NCI-H748 treated with DMSO at 0.1 percent for 48 hours (cell line): ENCODE measurements around the gene ZNF76.

Source experiments
- DNase-seq: peaks from one replicate; lab custom pipeline; 2025; lab: John Stamatoyannopoulos, UW

Gene ZNF76

GRCh38 chr6:35267897-35268296 is 8.4 kb downstream of the ZNF76 start:
- no peak for DNase-seq

GRCh38 chr6:35272005-35272404 is 12.5 kb downstream of the ZNF76 start:
- DNase-seq, result no peak

GRCh38 chr6:35273822-35274559 is 14.5 kb downstream of the ZNF76 start:
- no peak for DNase-seq

GRCh38 chr6:35275744-35276260 is 16.3 kb downstream of the ZNF76 start:
- no peak for DNase-seq

GRCh38 chr6:35278708-35279107 is 19.2 kb downstream of the ZNF76 start:
- DNase-seq, result no peak

- DNase-seq, result no peak
These were observed 21.4 kb downstream of the ZNF76 start for GRCh38 chr6:35280903-35281302.

DNA sequence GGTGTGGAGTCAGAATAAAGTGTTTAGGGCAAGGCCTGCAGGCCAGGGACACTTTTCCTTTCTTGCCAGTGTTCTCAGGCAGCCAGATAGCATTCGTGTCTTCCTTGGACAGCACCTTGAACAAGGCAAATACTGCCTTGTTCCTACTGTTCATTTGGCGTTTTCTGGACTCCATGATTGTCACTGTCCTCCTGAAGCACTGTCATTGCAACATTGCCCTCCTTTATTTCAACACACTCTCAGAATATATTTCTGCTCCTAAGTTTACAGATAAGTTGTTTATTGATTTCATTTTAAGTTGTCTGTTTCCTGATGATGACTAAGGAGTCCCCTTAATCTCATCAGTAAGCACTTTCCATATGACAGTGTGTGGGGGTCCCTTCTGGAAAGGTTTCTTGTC is 22.9 kb downstream of the ZNF76 start:
- no peak for DNase-seq

GRCh38 chr6:35283361-35283760 is 23.8 kb downstream of the ZNF76 start:
- no peak for DNase-seq

- no peak for DNase-seq
These were observed 28.3 kb downstream of the ZNF76 start for GRCh38 chr6:35287671-35288396.

DNA sequence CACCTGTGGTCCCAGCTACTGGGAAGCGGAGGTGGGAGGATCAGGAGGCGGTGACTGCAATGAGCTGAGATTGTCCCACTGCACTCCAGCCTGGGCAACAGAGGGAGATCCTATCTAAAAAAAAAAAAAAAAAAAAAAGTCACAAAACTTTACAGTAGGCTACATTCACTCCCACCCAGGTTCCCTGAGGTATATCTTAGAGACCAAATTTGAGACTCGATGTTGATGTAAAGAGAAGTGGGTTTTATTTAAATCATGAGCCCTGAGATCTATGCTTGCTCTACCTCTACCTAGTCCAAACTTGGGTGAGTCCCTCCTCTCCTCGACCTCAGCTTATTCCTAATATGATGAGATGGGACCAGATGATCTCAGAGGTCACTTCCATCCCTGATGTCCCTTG is 29.3 kb downstream of the ZNF76 start:
- no peak for DNase-seq

DNA sequence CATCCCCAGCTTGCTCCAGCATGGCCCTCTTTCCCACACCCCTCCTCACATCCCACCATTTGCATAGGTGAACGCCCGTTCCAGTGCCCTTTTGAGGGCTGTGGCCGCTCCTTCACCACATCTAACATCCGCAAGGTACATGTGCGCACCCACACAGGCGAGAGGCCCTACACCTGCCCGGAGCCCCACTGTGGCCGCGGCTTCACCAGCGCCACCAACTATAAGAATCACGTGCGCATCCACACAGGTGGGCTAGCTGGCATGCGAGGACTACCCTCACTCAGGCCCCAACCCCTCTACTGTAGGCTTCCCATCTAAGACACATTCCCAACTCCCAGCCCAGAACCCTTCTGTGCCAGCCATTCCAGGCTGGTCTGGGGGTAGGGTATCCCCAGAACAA is 32.0 kb downstream of the ZNF76 start:
- no peak for DNase-seq

GRCh38 chr6:35292494-35292893 is 33.0 kb downstream of the ZNF76 start:
- DNase-seq, result no peak

DNA sequence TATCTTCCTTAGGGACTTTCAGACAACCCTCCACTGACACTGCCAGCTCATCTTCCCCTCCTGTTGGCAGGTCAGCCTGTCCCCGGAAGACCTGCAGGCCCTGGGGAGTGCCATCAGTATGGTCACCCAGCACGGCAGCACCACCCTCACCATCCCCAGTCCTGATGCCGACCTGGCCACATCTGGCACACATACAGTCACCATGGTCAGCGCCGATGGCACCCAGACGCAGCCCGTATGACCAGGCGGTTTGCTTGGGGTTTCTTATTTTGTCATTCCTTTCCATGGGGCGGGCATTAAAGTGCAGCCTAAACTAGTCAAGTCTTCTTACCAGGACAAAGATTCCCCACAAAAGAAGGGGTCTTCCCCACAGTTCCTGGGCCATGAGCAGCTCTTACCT is 34.1 kb downstream of the ZNF76 start:
- DNase-seq, result no peak

DNA sequence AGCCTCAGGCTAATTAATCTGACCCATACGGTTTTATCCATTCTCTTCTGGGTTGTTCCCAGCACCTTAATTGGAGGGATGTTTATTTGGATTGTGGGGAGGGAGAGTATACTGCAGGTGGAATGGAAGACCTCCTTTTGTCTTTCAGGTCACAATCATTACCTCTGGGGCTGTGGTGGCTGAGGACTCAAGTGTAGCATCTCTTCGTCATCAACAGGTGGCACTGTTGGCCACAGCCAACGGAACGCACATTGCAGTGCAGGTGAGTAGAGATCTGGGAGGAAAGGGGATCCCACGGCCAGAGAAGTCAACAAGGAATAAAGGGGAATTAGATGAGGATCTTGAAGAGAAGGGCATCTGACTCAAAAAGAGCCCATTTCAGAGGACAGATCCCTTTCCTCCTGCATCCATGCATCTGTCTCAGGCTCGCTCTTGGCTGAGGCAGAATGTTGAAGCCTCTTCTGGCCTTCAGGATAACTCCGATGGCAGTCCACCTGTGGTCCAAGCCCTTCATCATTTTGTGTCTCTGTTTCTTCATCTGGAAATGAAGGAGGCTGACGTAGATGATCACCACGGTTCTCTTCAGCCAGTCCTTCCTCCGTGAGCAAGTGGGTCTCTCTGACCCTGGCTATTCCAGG is 34.9 kb downstream of the ZNF76 start:
- DNase-seq, result peak; percentile 82

DNA sequence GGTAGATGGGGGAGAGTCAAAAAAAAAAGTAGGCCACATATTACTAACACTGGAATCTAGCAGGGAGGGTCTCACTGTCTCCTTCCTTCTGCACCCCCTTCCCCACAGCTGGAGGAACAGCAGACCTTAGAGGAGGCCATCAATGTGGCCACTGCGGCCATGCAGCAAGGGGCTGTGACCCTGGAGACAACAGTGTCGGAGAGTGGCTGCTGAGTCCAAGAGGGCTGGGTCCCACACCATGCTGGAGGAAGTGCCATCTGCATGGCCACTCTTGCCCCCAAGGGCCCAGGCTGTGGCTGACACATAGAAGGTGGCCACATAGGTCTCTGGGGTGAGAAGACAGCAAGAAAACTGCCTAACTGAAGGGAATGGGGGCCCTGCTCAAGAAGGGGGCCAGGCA is 35.5 kb downstream of the ZNF76 start:
- DNase-seq, result no peak

- no peak for DNase-seq
These were observed 36.2 kb downstream of the ZNF76 start for GRCh38 chr6:35295521-35296315.

DNA sequence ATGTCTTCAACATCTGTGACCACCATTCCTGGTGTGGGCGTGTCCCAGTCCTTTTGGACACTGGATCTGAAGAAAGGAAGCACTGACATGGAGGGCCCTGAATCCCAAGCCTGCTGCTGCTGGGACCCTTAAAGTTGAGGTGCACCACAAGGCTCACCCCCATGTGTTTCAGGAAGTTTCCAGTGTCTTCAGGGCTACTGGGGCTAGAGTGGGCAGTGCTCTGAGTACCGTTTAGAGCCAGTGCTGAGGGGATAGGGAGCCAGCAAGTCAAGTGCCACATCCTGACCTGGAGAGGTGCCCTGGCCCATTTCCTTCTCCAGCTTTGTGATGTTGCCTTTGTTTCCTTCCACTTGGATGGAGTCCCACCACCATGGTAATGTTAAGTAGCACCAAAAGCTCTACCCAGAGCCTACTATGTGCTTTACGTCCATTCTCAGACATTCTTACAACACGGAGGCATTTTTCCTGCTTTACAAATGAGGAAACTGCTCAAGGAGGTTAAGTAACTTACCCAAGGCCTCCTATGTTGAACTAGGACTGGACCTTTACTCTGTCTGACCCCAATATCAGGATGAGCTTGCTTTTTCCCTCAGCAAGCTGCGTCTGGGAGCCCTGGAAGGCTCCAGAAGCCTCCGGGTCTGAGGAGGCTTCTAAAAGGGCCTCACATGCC is 37.5 kb downstream of the ZNF76 start:
- DNase-seq, result no peak

DNA sequence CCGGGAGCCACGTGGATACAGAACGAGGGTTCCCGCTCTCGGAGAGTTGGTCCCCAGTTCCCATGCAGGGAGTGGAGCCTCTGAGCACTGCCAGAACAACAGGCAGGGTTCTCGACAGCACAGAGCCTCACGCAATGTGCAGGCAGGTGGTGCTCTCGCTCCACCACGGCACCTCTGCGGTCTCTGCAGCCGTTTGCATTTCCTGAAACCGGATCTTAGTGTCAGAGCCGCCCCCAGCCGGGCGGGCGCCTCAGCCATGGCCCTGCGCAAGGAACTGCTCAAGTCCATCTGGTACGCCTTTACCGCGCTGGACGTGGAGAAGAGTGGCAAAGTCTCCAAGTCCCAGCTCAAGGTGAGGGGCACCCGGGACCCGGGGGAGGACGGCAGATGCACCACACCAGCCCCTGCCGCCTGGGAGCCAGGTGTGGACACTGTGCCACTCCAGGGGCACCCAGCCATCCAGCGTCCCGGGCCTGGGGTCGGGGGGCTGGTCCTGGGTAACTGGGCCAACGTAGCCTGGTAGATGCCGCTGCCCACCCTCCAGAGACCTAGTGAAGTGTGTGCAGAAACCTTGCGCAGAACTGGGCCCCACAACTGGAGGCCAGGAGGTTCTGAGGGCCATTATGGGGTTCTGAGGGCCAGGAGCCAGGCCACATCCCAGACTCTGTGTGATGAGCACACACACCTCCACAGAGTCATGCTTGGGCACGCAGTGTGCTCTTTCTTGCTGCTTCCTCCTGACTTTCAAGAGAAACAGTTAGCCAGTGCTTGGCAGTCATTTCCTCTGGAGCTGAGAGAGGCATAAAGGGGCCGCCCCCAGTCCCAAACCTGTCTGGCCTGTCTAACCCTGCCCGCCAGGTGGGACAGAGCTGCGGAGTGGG is 38.3 kb downstream of the ZNF76 start, which contains the start of gene DEF6:
Gene DEF6, plus strand, starts transcription at position 218 of the 881 bp plus-strand sequence. Its CDS starts 39 bp downstream, at position 257.
- peak; percentile 20 for DNase-seq

DNA sequence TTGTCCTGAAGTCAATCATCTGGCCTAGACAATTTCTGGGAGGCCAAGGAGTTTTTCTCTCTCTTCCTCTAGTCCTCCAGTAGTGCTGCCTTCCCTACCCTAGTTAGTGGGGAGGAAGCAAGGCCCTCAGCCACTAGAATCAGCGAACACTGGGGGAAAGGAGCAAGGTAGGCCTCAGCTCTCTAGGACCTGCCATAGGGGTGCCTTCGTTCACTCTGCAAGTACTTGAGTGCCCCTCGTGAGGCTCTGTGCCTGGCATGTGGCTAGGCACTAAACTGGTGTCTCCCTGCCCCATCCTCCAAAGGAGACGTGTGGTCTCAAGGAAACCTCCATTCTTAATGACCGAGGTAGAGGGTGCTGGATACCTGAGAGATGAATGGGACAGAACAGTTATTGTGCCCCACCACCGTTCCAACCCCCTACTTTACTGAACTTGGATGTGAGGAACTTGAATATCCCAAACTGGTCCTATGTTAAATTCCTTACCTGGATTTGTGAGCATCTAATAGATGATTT is 39.1 kb downstream of the ZNF76 start:
- DNase-seq, result no peak

- DNase-seq, result no peak
These were observed 40.1 kb downstream of the ZNF76 start for GRCh38 chr6:35299674-35300073.
